ENCODE data around the gene SIRT6. TPM values are rescaled to one million over a fixed set of nuclear protein-coding genes. Genes with fewer than 3 reads are reported as not detected.
A peak's percentile ranks its signal among the peaks of the same experiment; 100 is the strongest.

The SIRT6 gene
- total and polyA plus RNA-seq, 9 of the 15 experiments (the other 6 are each of a cell fraction or from before 2014, with no cell fraction given) = 1.4 to 41.1 (median 10.2) TPM

DNA sequence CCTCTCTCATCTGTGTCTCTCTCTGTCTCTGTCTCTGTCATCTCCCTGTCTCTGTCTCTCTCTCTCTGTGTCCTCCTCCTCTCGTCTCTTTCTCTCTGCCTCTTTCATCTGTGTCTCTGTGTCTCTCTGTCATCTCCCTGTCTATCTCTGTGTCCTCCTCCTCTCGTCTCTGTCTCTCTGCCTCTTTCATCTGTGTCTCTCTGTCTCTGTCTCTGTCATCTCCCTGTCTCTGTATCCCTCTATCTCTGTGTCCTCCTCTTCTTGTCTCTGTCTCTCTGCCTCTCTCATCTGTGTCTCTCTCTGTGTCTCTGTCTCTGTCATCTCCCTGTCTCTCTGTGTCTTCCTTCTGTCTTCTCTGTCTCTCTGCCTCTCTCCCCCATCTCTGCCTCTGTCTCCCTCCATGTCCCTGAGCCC lies 46.4 kb upstream of the SIRT6 start (continued):
- no peak for TF ChIP-seq KLF16 (IDR thresholded peaks at IDR 0.05)
- TF ChIP-seq PHB2 (IDR thresholded peaks at IDR 0.05; ENCODE audit: low read depth) = 0 out of 2 replicates have a peak, but pooled peaks have one; percentile 60
- TF ChIP-seq ARID1B (IDR thresholded peaks at IDR 0.05) = 0 out of 2 replicates have a peak, but pooled peaks have one; percentile 25
- peak in 1 of 2 experiments; percentile 34; a peak in 2 of 4 replicates for TF ChIP-seq HDAC1 (IDR thresholded peaks at IDR 0.05)
- TF ChIP-seq EHMT2 (IDR thresholded peaks at IDR 0.05) = 0 out of 2 replicates have a peak, but pooled peaks have one; percentile 6
- TF ChIP-seq TRIM24 (IDR thresholded peaks at IDR 0.05) = no peak
- no peak for TF ChIP-seq DDX20 (tag; IDR thresholded peaks at IDR 0.05; ENCODE audit: low read depth)
- peak; percentile 78 for TF ChIP-seq NCOA4 (IDR thresholded peaks at IDR 0.05; ENCODE audit: partially characterized antibody)
- 0 out of 2 replicates have a peak, but pooled peaks have one; percentile 65 for TF ChIP-seq HDGF (IDR thresholded peaks at IDR 0.05)
- TF ChIP-seq CC2D1A (IDR thresholded peaks at IDR 0.05) = peak; percentile 17; the same call in 1 of the 2 replicates
- TF ChIP-seq, protein P1, sequence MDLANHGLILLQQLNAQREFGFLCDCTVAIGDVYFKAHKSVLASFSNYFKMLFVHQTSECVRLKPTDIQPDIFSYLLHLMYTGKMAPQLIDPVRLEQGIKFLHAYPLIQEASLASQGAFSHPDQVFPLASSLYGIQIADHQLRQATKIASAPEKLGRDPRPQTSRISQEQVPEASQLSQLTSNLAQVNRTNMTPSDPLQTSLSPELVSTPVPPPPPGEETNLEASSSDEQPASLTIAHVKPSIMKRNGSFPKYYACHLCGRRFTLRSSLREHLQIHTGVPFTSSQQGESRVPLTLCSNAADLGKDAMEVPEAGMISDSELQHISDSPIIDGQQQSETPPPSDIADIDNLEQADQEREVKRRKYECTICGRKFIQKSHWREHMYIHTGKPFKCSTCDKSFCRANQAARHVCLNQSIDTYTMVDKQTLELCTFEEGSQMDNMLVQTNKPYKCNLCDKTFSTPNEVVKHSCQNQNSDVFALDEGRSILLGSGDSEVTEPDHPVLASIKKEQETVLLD (IDR thresholded peaks at IDR 0.05) = 0 out of 2 replicates have a peak, but pooled peaks have one; percentile 5
- TF ChIP-seq, protein P2, sequence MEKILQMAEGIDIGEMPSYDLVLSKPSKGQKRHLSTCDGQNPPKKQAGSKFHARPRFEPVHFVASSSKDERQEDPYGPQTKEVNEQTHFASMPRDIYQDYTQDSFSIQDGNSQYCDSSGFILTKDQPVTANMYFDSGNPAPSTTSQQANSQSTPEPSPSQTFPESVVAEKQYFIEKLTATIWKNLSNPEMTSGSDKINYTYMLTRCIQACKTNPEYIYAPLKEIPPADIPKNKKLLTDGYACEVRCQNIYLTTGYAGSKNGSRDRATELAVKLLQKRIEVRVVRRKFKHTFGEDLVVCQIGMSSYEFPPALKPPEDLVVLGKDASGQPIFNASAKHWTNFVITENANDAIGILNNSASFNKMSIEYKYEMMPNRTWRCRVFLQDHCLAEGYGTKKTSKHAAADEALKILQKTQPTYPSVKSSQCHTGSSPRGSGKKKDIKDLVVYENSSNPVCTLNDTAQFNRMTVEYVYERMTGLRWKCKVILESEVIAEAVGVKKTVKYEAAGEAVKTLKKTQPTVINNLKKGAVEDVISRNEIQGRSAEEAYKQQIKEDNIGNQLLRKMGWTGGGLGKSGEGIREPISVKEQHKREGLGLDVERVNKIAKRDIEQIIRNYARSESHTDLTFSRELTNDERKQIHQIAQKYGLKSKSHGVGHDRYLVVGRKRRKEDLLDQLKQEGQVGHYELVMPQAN (IDR thresholded peaks at IDR 0.05; ENCODE audit: borderline replicate concordance) = peak; percentile 65; the same call in 1 of the 2 replicates
- 0 out of 2 replicates have a peak, but pooled peaks have one; percentile 42 for TF ChIP-seq THRAP3 (IDR thresholded peaks at IDR 0.05; ENCODE audit: borderline replicate concordance)
- no peak for TF ChIP-seq CEBPB (tag; IDR thresholded peaks at IDR 0.05)
- TF ChIP-seq, protein P3, sequence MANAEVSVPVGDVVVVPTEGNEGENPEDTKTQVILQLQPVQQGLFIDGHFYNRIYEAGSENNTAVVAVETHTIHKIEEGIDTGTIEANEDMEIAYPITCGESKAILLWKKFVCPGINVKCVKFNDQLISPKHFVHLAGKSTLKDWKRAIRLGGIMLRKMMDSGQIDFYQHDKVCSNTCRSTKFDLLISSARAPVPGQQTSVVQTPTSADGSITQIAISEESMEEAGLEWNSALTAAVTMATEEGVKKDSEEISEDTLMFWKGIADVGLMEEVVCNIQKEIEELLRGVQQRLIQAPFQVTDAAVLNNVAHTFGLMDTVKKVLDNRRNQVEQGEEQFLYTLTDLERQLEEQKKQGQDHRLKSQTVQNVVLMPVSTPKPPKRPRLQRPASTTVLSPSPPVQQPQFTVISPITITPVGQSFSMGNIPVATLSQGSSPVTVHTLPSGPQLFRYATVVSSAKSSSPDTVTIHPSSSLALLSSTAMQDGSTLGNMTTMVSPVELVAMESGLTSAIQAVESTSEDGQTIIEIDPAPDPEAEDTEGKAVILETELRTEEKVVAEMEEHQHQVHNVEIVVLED (CRISPR knock-in tag; IDR thresholded peaks at IDR 0.05) = no peak
- no peak for TF ChIP-seq KDM2B (CRISPR knock-in tag; IDR thresholded peaks at IDR 0.05)

All from K562 (cell line).